Heart right ventricle (tissue), 16 donors: ENCODE measurements around the gene ABLIM1. TPM values are rescaled to one million over a fixed set of nuclear protein-coding genes. Genes with fewer than 3 reads are reported as not detected.
A peak's percentile ranks its signal among the peaks of the same experiment; 100 is the strongest.

Experiments used
- ATAC-seq, 8 donors: fragments of 200-7000 bp; cut with Tn5 transposase; one replicate each; pipeline ENCODE4 v1.9.1; 2020; ENCODE audit warnings: mild to moderate bottlenecking in 8 of 8, moderate library complexity in 8 of 8, moderate number of reproducible peaks in 1 of 8
- DNase-seq, 2 donors: peaks; one replicate each; pipeline ENCODE4 v3.0.0-alpha.2; 2020
- H3K27ac ChIP-seq, 10 donors: fragments of 200-600 bp; sonication (generic) in 2 of 10; one replicate each; pipeline versions ENCODE4 v1.5.0 to v1.8.0; 2020 to 2022; ENCODE audit warnings: mild to moderate bottlenecking in 3 of 10
- H3K27me3 ChIP-seq, 7 donors: fragments of 200-600 bp; one replicate each; pipeline ENCODE4 v1.8.0; 2021 to 2022; ENCODE audit warnings: mild to moderate bottlenecking in 2 of 7
- H3K36me3 ChIP-seq, 9 donors: fragments of 200-600 bp; sonication (generic) in 1 of 9; one replicate each; pipeline versions ENCODE4 v1.5.0 to v1.8.0; 2020 to 2022; ENCODE audit warnings: mild to moderate bottlenecking in 2 of 9
- H3K4me1 ChIP-seq, 9 donors: fragments of 200-600 bp; sonication (generic) in 1 of 9; one replicate each; pipeline versions ENCODE4 v1.5.0 to v1.8.0; 2020 to 2022; ENCODE audit warnings: mild to moderate bottlenecking in 4 of 9
- H3K4me3 ChIP-seq, 10 donors: fragments of 200-600 bp; sonication (generic) in 2 of 10; one replicate each; pipeline versions ENCODE4 v1.5.0 to v1.8.0; 2020 to 2022; ENCODE audit warnings: mild to moderate bottlenecking in 7 of 10, moderate library complexity in 2 of 10
- H3K9me3 ChIP-seq, 11 donors: fragments of 200-600 bp in 10 of 11; sonication (generic) in 2 of 11; one replicate each; pipeline versions ENCODE4 v1.5.0 to v1.8.0; 2013 to 2022; ENCODE audit warnings: mild to moderate bottlenecking in 2 of 11, control low read depth in 1 of 11, moderate library complexity in 1 of 11
- WGBS, 2 donors: extraction: QIAGEN DNeasy Blood & Tissue Kit; methylation state at CpG; one replicate each; pipeline ENCODE4 v1.1.7; 2013; ENCODE audit warnings: inconsistent platforms in 1 of 2; 5-methylcytosine and 5-hydroxymethylcytosine counted together
- intact Hi-C, 10 donors: fragments of 100-400 bp; cut with DNase I; formaldehyde crosslinking; loops; one replicate each; pipeline versions ENCODE4 v1.11.1 to v1.14.2; 2022
- polyA plus RNA-seq, 2 donors: library from polyadenylated mRNA; stranded (reverse); fragments of 200-250 nt; gene quantifications; one replicate each; pipeline ENCODE4 v1.2.3, GENCODE V29; 2013
- total RNA-seq, 10 donors: library from RNA; stranded (reverse); fragmentation: NEBNext Ultra II Directional in 3 of 10; extraction: Animal tissue kit (Norgen Biotek cat#: 25700) in 3 of 10; gene quantifications; one replicate each; pipeline versions ENCODE4 v1.2.1 to v1.2.4, GENCODE V29; 2021 to 2023
- TF ChIP-seq, protein P1 (sequence below), 9 donors: fragments of 200-600 bp; sonication (generic) in 2 of 9; IDR thresholded peaks; one replicate each; pipeline versions ENCODE4 v1.5.0 to v1.8.0; 2021 to 2022; ENCODE audit warnings: antibody characterized with exemption in 9 of 9, mild to moderate bottlenecking in 5 of 9, moderate library complexity in 1 of 9
- donor health status: Arrhythmogenic right ventricular cardiomyopathy.
- donor health status: ischemic (EF 13 %, LVEDD 7.1; RV severe dilation, severe dysfunction).
- donor health status: healthy with polysubstance abuse.
- donor health status: DM: no; HTN: yes; CAD: no.
- donor health status: DM: no; HTN: no; CAD: no.
- donor health status: ischemic (EF 25% LVEDD 6.9; RV normal size, moderate dysfunction).
- donor health status: ischemic (EF 25% LVEDD 5.7; RV mildly dilated, moderate dysfunction).
- donor health status: healthy.
- donor health status: DM: yes; HTN: yes; CAD: no.
- donor health status: Ischemic cardiomyopathy.
- donor health status: ischemic (EF 35%, LVEDD 5.7; RV mildly dilated, moderate dysfunction).
- donor health status: nonischemic (EF 11% LVEDD 7.7; RV severe dilation, severe dysfunction).
- donor health status: DM: yes; HTN: yes; CAD: no.
- donor health status: PGD.
- donor health status: ischemic (EF 29% LVEDD 5.4; RV normal size, mild dysfunction).
- donor health status: nonischemic (EF 23%, LVEDD 6.1; RV moderate dilation, normal function).

ABLIM1 gene
- total and polyA plus RNA-seq, 12 donors: 119 to 816 (median 600) TPM

DNA sequence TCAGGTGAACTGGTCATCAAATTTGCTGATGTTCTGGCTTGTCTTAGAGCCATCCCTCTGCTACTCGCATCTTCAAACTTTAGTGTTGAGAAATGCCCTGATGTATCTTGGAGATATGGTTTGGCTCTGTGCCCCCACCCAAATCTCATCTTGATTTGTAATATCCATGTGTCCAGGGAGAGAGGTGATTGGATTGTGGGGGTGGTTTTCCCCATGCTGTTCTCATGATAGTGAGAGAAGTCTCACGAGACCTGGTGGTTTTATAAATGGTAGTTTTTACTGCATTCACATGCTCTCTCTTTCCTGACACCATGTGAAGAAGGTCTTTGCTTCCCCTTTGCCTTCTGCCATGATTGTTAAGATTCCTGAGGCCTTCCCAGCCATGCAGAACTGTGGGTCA lies 179.8 kb downstream of the ABLIM1 start:
- TF ChIP-seq, protein P1, sequence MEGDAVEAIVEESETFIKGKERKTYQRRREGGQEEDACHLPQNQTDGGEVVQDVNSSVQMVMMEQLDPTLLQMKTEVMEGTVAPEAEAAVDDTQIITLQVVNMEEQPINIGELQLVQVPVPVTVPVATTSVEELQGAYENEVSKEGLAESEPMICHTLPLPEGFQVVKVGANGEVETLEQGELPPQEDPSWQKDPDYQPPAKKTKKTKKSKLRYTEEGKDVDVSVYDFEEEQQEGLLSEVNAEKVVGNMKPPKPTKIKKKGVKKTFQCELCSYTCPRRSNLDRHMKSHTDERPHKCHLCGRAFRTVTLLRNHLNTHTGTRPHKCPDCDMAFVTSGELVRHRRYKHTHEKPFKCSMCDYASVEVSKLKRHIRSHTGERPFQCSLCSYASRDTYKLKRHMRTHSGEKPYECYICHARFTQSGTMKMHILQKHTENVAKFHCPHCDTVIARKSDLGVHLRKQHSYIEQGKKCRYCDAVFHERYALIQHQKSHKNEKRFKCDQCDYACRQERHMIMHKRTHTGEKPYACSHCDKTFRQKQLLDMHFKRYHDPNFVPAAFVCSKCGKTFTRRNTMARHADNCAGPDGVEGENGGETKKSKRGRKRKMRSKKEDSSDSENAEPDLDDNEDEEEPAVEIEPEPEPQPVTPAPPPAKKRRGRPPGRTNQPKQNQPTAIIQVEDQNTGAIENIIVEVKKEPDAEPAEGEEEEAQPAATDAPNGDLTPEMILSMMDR (IDR thresholded peaks at IDR 0.05): no peak
- H3K27ac ChIP-seq: peak overlapping the region in 9 of 10 donors; percentile 59 to 85 (median 76)
- H3K27me3 ChIP-seq: no peaks in the 10 kb centered on the region
- intact Hi-C loops: loop anchor here in 6 of 10 donors (5.0 to 10.0 kb wide), 6 partner anchors 49 to 347 kb away; partner anchors contain the start of gene FHIP2A (in 3 of the 6)
- H3K9me3 ChIP-seq: no peaks in the 10 kb centered on the region
- DNase-seq (no peak), ATAC-seq (no peak)
- H3K4me1 ChIP-seq: peaks cover 7 to 95% (median 61%) of the 10 kb centered on the region in 9 donors
- H3K4me3 ChIP-seq: no peak overlapping the region
- WGBS, 2 donors: 78 to 92% methylated on average over 2 of the region's 2 CpGs
- peaks cover 0 to 38% (median 0%) of the 10 kb centered on the region in 9 donors for H3K36me3 ChIP-seq

DNA sequence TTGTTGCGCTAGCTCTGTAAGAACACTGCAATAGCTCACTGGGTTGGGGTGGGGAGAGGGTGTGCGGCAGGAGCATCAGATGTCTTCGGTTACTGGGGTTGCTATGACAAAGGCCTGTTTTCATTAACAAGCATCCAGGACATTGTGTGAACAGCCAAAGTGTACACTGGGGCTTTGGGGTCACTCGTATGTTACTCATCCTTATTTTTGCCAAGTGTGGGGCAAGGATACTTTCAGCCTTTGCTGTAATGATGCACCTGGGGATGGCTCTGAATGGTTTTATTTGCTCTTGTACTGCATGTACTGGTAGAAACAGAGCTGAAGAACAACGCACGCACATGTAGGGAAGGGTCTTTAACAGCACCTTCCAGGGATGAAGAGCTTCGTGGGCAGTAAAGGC lies 180.8 kb downstream of the ABLIM1 start:
- Histone ChIP-seq H3K4me3 (no peak overlapping the region), H3K4me1 (peaks cover 4 to 93% (median 51%) of the 10 kb centered on the region in 9 donors), H3K9me3 (no peaks in the 10 kb centered on the region), H3K27me3 (no peaks in the 10 kb centered on the region), H3K27ac (peak overlapping the region in 9 of 10 donors; percentile 36 to 79 (median 69)), H3K36me3 (peaks cover 0 to 42% (median 0%) of the 10 kb centered on the region in 9 donors)
- no peak for DNase-seq
- TF ChIP-seq, protein P1 (IDR thresholded peaks at IDR 0.05): no peak
- 63 to 71% methylated on average over 7 of the region's 7 CpGs for WGBS, 2 donors
- ATAC-seq: peak in 7 of 8 donors; percentile 3 to 82 (median 27)
- intact Hi-C loops: loop anchor here in 6 of 10 donors (5.0 to 10.0 kb wide), 6 partner anchors 50 to 348 kb away; partner anchors contain the start of gene FHIP2A (in 3 of the 6)

DNA sequence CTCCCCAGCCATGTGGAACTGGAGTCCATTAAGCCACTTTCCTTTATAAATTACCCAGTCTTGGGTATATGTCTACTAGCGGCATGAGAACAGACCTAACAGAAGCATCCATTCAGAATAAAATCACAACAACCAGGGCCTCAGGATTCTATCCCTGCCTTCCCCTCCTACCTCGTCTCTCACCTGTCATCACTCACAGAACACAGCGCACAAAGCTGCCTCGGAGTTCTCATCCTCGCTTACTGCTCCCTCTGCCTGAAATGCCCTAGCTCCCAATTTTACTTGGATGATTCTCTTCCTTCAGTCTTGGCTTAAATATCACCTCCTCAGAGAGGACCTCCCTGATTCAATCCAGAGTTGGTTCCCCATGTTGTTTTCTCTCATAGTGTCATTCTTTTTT lies 183.1 kb downstream of the ABLIM1 start:
- peaks cover 0 to 48% (median 1%) of the 10 kb centered on the region in 9 donors for H3K36me3 ChIP-seq
- ATAC-seq (no peak), DNase-seq (no peak)
- TF ChIP-seq, protein P1 (IDR thresholded peaks at IDR 0.05): no peak
- H3K27ac ChIP-seq: peak overlapping the region in 7 of 10 donors; percentile 9 to 63 (median 42)
- WGBS, 2 donors: 46 to 71% methylated on average over 5 of the region's 5 CpGs
- H3K27me3 ChIP-seq: no peaks in the 10 kb centered on the region
- no peaks in the 10 kb centered on the region for H3K9me3 ChIP-seq
- no peak overlapping the region for H3K4me3 ChIP-seq
- intact Hi-C loops: loop anchor here (5.0 to 10.0 kb wide), 13 partner anchors 52 to 657 kb away; partner anchors contain the start of gene FHIP2A (in 3 of the 10)
- H3K4me1 ChIP-seq: peaks cover 0 to 82% (median 28%) of the 10 kb centered on the region in 9 donors

DNA sequence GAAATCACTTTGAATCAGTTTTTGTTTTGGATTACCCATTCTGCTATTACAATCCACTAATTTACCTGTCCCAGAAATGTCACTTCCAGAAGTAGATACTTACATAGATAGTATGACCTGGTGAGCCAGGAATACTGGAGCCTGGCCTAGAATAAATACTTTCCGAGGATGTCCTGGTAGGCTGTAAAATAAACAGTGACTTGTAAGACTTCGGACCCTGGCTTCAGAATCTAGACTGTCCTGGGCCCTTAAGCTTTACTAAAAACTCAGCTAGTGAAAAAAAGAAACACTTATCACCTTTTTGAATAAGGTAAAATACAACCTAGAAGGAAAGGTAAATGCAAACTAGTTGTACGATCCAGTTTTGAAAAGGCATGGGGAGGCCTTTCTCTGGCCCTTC lies 184.3 kb downstream of the ABLIM1 start:
- H3K36me3 ChIP-seq: peaks cover 0 to 57% (median 10%) of the 10 kb centered on the region in 9 donors
- no peak for DNase-seq
- WGBS, 2 donors: 65 to 67% methylated on average over 3 of the region's 3 CpGs
- peaks cover 0 to 72% (median 22%) of the 10 kb centered on the region in 9 donors for H3K4me1 ChIP-seq
- no peak overlapping the region for H3K4me3 ChIP-seq
- no peaks in the 10 kb centered on the region for H3K9me3 ChIP-seq
- peak overlapping the region in 6 of 10 donors; percentile 25 to 63 (median 40) for H3K27ac ChIP-seq
- TF ChIP-seq, protein P1 (IDR thresholded peaks at IDR 0.05): no peak
- H3K27me3 ChIP-seq: no peaks in the 10 kb centered on the region
- intact Hi-C loops: loop anchor here (5.0 to 10.0 kb wide), 12 partner anchors 69 to 659 kb away; partner anchors contain the start of gene FHIP2A (in 3 of the 10)
- ATAC-seq: no peak
